ENCODE data around the gene MAU2. TPM values are rescaled to one million over a fixed set of nuclear protein-coding genes. Genes with fewer than 3 reads are reported as not detected.
"Not testable (repeated sequence)": the region's sequence is repeated elsewhere in the genome, so short reads cannot be mapped to it uniquely, and the experiment has no call there.

MAU2 gene
- total and polyA plus RNA-seq, 3 donors from 2014 or later: 77.2 to 151 (median 143) TPM

DNA sequence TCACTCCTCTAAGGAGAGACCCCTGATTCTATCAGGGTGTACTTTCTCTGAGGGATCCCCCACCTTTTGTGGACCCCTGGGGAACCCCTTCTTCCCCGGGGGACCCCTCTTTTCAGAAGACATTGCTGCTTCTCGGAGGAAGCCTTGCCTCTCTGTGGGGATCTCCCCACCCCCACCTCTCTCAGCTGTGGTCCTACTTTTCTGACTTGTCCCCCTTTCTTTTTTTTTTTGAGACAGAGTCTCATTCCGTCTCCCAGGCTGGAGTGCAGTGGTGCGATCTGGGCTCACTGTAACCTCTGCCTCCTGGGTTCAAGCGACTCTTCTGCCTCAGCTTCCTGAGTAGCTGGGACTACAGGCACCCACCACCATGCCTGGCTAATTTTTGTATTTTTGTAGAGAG, 66.5 kb downstream of the MAU2 start:
- H3K4me1 ChIP-seq: peaks cover 39% of the 10 kb centered on the region
- H3K27ac ChIP-seq: peak overlapping the region in 1 of 2 donors; percentile 87
- H3K4me3 ChIP-seq: peak overlapping the region; percentile 81 to 88
- H3K36me3 ChIP-seq (ENCODE audit: low read depth, missing control alignments): no peaks in the 10 kb centered on the region
- H3K9me3 ChIP-seq: no peaks in the 10 kb centered on the region
- intact Hi-C loops (cut with DNase I; ENCODE audit: low total_unique reads): no loop called here
- TF ChIP-seq, protein P1, sequence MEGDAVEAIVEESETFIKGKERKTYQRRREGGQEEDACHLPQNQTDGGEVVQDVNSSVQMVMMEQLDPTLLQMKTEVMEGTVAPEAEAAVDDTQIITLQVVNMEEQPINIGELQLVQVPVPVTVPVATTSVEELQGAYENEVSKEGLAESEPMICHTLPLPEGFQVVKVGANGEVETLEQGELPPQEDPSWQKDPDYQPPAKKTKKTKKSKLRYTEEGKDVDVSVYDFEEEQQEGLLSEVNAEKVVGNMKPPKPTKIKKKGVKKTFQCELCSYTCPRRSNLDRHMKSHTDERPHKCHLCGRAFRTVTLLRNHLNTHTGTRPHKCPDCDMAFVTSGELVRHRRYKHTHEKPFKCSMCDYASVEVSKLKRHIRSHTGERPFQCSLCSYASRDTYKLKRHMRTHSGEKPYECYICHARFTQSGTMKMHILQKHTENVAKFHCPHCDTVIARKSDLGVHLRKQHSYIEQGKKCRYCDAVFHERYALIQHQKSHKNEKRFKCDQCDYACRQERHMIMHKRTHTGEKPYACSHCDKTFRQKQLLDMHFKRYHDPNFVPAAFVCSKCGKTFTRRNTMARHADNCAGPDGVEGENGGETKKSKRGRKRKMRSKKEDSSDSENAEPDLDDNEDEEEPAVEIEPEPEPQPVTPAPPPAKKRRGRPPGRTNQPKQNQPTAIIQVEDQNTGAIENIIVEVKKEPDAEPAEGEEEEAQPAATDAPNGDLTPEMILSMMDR (IDR thresholded peaks at IDR 0.05): no peak
- H3K27me3 ChIP-seq: no peaks in the 10 kb centered on the region
- DNase-seq: no peak
- 66 to 76% methylated on average over 5 of the region's 5 CpGs for WGBS, 2 donors

DNA sequence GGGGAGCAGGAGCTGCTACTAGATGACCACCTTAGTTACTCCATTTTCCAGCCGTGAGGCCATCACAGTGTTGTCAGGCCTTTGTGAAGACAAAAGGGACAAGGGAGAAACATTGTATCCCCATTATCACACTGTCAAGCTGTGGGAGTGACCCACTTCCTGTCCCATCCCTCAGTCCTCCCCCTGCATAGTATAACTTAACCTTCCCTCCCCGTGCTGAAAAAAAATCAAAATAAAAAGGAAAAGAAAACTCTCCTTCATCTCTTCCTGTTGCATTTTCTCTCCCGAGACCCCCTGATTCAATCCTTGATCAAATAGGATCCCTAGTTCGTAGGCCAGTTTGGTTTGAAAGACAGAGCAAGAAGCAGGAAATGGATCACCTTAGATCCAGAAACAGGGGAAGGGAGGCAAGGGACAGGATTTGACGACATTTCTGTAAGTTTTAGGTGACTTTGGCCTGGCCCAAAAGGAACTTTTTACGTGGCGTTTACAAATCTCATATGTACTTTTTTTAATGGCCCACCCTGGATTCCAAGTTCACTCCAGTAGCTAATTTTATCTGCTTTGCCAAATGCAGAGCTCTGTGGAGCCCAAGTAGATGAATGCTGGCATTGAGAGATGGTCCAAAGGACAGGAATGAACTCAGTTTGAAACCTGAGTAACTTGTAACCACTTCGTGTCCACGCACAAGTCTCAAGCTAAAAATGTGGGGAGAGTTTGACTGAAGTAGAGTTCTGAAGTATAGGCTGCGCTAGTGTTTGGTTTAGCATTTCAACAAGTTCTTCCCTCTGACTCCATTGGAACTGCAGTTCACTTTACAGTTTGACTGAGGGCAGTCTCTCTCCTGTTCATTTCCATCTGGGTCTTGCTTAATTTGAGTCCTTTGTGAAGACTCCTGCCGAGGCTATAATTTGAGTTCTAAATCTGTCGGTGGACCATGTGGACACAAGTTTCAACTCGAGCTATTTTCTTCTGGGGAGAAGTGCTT, 68.2 kb downstream of the MAU2 start:
- intact Hi-C loops (cut with DNase I; ENCODE audit: low total_unique reads): no loop called here
- Histone ChIP-seq H3K27me3 (no peaks in the 10 kb centered on the region), H3K36me3 (ENCODE audit: low read depth, missing control alignments) (no peaks in the 10 kb centered on the region), H3K4me3 (no peak overlapping the region), H3K4me1 (peaks cover 39% of the 10 kb centered on the region), H3K9me3 (no peaks in the 10 kb centered on the region), H3K27ac (peak overlapping the region; percentile 47 to 68)
- DNase-seq: peak; percentile 87
- TF ChIP-seq POLR2A (IDR thresholded peaks at IDR 0.05): no peak
- TF ChIP-seq, protein P1 (IDR thresholded peaks at IDR 0.05): no peak
- 45 to 48% methylated on average over 13 of the region's 13 CpGs for WGBS, 2 donors

DNA sequence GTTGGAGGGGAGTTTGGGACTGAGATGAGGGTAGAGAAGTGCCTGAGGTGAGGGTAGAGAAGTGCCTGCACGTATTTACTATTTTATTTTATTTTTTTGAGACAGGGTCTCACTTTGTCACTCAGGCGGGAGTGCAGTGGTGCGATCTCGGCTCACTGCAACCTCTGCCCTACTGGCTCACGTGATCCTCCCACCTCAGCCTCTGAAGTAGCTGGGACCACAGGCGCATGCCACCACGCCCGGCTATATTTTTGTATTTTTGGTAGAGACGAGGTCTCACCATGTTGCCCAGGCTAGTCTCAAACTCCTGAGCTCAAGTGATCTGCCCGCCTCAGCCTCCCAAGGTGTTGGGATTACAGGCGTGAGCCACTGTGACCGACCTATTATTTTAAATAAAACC, 69.1 kb downstream of the MAU2 start:
- H3K9me3 ChIP-seq; H3K36me3 ChIP-seq (ENCODE audit: low read depth, missing control alignments); DNase-seq; H3K4me3 ChIP-seq; intact Hi-C loops (cut with DNase I; ENCODE audit: low total_unique reads); H3K27me3 ChIP-seq: not testable (repeated sequence)
- Histone ChIP-seq H3K27ac (peak overlapping the region in 1 of 2 donors; percentile 47), H3K4me1 (peaks cover 37% of the 10 kb centered on the region)
- WGBS, 2 donors: 88 to 92% methylated on average over 12 of the region's 12 CpGs

DNA sequence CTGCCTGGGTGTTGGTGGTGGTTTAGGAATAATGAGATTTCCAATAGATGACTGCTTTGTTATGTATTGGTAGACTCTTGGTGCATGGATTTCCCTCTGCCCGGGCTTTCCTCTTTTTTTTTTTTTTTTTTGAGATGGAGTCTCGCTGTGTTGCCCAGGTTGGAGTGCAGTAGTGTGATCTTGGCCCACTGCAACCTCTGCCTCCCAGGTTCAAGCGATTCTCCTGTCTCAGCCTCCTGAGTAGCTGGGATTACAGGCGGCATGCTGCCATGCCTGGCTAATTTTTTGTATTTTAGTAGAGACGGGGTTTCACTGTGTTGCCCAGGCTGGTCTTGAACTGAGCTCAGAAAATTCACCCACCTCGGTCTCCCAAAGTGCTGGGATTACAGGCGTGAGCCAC, 73.7 kb downstream of the MAU2 start:
- H3K4me3 ChIP-seq; H3K27me3 ChIP-seq; intact Hi-C loops (cut with DNase I; ENCODE audit: low total_unique reads); DNase-seq; H3K36me3 ChIP-seq (ENCODE audit: low read depth, missing control alignments); H3K9me3 ChIP-seq; H3K27ac ChIP-seq: not testable (repeated sequence)
- 93 to 95% methylated on average over 7 of the region's 7 CpGs for WGBS, 2 donors
- peaks cover 17% of the 10 kb centered on the region for H3K4me1 ChIP-seq

DNA sequence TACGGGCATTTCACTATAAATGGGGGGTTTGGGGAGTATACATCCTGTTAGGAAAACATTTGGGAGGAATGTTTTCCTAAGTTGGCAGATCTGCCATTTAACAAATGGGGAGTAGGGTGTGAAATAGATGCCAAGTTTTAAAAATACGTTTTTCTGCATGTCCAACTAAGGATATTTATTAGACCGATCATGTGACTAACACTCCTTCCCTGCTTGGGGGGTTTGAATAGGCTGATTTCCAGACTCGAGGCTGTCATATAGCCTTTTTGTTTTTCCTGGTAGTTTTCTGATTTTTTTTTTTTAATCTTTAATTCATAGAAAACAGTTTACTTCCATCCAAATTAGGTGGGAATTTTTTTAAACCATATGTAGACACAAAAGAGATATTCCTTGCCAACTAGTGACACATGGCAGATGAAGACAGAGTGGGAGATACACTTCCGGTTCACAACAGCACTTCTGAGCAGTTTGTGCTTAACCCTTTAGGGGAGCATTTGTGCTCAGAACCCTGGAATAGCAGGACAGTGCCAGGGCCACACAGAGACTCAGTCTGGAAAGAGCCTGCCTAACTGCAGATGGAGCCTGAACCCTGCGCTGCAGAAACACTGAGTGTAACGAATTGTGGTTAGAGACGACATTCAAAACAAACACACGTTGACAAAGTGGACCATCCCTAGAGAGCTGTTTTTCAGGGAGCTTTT, 79.3 kb downstream of the MAU2 start:
- WGBS, 2 donors: 35 to 38% methylated on average over 9 of the region's 9 CpGs
- DNase-seq: no peak
- no peaks in the 10 kb centered on the region for H3K36me3 ChIP-seq (ENCODE audit: low read depth, missing control alignments)
- H3K27ac ChIP-seq: no peak overlapping the region
- intact Hi-C loops (cut with DNase I; ENCODE audit: low total_unique reads): no loop called here
- H3K4me1 ChIP-seq: peaks cover 30% of the 10 kb centered on the region
- no peak for TF ChIP-seq POLR2A (IDR thresholded peaks at IDR 0.05)
- TF ChIP-seq, protein P1 (IDR thresholded peaks at IDR 0.05): no peak
- H3K4me3 ChIP-seq: no peak overlapping the region
- H3K27me3 ChIP-seq: no peaks in the 10 kb centered on the region
- H3K9me3 ChIP-seq: no peaks in the 10 kb centered on the region

Data from testis (tissue), 3 donors.